Activated T-helper 1 cell treated with anti-CD3 and anti-CD28 coated beads, Interleukin-12 subunit alpha, Interleukin-12 subunit beta, Interleukin-2, Interleukin-4 antibody, amounts not matched to agents 30 ng/mL and 10 ng/mL and 1 ng/mL, durations not matched to agents 14 hours and 24 hours and 36 hours (primary cell): ENCODE results near the gene PPM1A. TPM values are rescaled to one million over a fixed set of nuclear protein-coding genes. Genes with fewer than 3 reads are reported as not detected.

ENCODE experiments used
- DNase-seq: peaks from one replicate; pipeline ENCODE4 v3.0.0; 2021; ENCODE audit warnings: low spot score
- H3K27ac Mint-ChIP-seq: one replicate; pipeline ENCODE4 v1.8.0; 2021; ENCODE audit warnings: mild to moderate bottlenecking, mixed read lengths
- H3K27me3 Mint-ChIP-seq: one replicate; pipeline ENCODE4 v1.8.0; 2022; ENCODE audit warnings: mild to moderate bottlenecking, moderate library complexity, mixed read lengths; ENCODE audit not compliant: insufficient read depth
- H3K36me3 Mint-ChIP-seq: one replicate; pipeline ENCODE4 v1.8.0; 2021; ENCODE audit warnings: low read depth, mixed read lengths
- H3K4me1 Mint-ChIP-seq: one replicate; pipeline ENCODE4 v1.8.0; 2021; ENCODE audit warnings: low read depth, mixed read lengths
- H3K4me3 Mint-ChIP-seq: one replicate; pipeline ENCODE4 v1.8.0; 2021; ENCODE audit warnings: mild to moderate bottlenecking, moderate library complexity, mixed read lengths
- H3K9me3 Mint-ChIP-seq: one replicate; pipeline ENCODE4 v1.8.0; 2021; ENCODE audit warnings: mixed read lengths
- intact Hi-C: fragments of 100-400 bp; cut with micrococcal nuclease; formaldehyde crosslinking; loops from one replicate; pipeline ENCODE4 v1.15.1; 2024
- total RNA-seq: library from RNA; stranded (reverse); gene quantifications from 2 replicates; pipeline ENCODE4 v1.2.3, GENCODE V29; 2022

PPM1A gene
- total RNA-seq, 1 donor from 2014 or later = 50.7 TPM

DNA sequence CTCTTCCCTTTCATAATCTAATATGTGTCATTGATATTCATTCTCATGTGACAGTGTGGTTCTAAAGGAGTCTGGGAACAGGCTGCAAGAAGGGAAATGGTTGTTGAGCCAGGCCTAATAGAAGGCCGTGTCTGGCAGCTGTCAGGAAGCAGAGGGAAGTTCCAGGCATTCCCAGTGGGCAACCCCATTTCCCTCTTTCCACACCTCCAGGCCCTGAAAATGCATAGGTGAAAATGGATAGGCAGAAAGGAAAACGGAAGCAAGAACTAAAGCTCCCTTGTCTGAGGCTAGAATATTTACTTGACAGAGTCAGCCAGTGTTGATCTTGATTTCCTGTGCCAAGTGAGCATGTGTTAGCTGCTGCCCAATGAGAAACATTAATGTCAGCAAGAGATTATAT lies 97.7 kb downstream of the PPM1A start:
- intact Hi-C loops = no loop called here
- H3K4me3 Mint-ChIP-seq = no peak overlapping the region
- H3K27ac Mint-ChIP-seq = no peak overlapping the region
- no peaks in the 10 kb centered on the region for H3K9me3 Mint-ChIP-seq
- no peaks in the 10 kb centered on the region for H3K36me3 Mint-ChIP-seq
- no peak for DNase-seq
- peaks cover 22% of the 10 kb centered on the region for H3K27me3 Mint-ChIP-seq
- no peaks in the 10 kb centered on the region for H3K4me1 Mint-ChIP-seq

GRCh38 chr14:60348211-60348610 lies 99.2 kb downstream of the PPM1A start:
- Mint-ChIP-seq H3K4me1 (no peaks in the 10 kb centered on the region), H3K36me3 (no peaks in the 10 kb centered on the region), H3K4me3 (no peak overlapping the region), H3K27ac (no peak overlapping the region), H3K9me3 (no peaks in the 10 kb centered on the region), H3K27me3 (peaks cover 24% of the 10 kb centered on the region)
- intact Hi-C loops = no loop called here
- DNase-seq = no peak

Other genes starting within 250 kb of the PPM1A start
- 41.6 and 46.7 TPM in 2 replicates for gene PCNX4, start 157.3 kb upstream of the PPM1A start, total RNA-seq
- 43.6 and 47.2 TPM in 2 replicates for gene DHRS7, start 83.8 kb upstream of the PPM1A start, total RNA-seq
- gene C14orf39, start 236.8 kb downstream of the PPM1A start, total RNA-seq = not detected in 2 replicates